Renal cortex interstitium (tissue), 11 donors: Measurements from ENCODE around the gene KIF25. TPM values are rescaled to one million over a fixed set of nuclear protein-coding genes. Genes with fewer than 3 reads are reported as not detected.
"Not testable (repeated sequence)": the region's sequence is repeated elsewhere in the genome, so short reads cannot be mapped to it uniquely, and the experiment has no call there.

Experiments
- DNase-seq, 11 donors: peaks; one replicate each; pipeline ENCODE4 v3.0.0-alpha.2; 2013; ENCODE audit warnings: low read depth in 9 of 11, low spot score in 4 of 11; ENCODE audit errors: extremely low read depth in 1 of 11
- polyA plus RNA-seq, 3 donors: library from polyadenylated mRNA; unstranded; fragments of 120-200 nt; gene quantifications; one replicate each; pipeline ENCODE4 v1.2.1, GENCODE V29; 2013; ENCODE audit not compliant: insufficient read length in 3 of 3

KIF25 gene
- polyA plus RNA-seq, 3 donors = 0.30 to 0.53 (median 0.44) TPM

- DNase-seq = no peak
Measured at GRCh38 chr6:167988945-167989841, 8.3 kb upstream of the KIF25 start.

DNA sequence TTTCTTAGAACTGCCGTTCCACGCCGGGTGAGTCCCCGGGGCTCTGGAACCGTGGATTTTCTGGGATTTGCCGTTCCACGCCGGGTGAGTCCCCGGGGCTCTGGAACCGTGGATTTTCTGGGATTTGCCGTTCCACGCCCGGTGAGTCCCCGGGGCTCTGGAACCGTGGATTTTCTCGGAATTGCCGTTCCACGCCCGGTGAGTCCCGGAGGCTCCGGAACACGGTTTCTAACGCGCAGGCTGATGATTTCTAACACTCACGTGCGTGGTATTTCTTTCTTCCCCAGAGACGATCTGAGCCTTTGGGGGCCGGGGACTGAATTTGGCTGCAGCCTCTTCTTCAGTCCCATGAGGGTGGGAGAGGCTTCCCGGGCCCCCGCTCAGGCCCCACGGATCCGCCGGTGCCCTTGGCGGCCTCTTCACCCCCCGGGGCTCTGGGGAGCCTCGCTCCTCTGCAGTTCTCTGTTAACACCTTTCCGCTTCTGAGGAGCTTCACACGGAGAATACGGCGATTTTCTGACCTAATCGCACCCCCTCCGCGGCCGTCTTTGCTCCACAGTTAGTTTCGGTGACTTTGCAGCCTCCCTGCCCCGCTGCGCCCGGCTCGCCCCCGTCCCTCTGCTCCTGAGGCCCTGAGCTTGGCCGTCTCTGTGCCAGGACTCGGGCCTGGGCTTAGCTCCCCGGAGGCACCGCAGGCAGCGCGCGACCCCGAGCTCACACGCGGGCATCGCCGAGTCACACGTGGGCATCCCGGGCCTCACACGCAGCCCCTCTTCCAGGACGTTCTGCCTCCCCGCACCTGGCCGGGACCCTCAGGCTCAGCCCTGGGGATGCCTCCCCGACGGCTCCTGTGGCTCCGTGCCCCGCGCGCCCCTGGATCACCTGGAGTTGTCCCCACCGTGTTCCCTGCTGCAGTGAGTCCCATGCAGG, 7.2 kb upstream of the KIF25 start:
- no peak for DNase-seq

- no peak for DNase-seq
Measured at GRCh38 chr6:167993169-167993568, 4.3 kb upstream of the KIF25 start.

DNA sequence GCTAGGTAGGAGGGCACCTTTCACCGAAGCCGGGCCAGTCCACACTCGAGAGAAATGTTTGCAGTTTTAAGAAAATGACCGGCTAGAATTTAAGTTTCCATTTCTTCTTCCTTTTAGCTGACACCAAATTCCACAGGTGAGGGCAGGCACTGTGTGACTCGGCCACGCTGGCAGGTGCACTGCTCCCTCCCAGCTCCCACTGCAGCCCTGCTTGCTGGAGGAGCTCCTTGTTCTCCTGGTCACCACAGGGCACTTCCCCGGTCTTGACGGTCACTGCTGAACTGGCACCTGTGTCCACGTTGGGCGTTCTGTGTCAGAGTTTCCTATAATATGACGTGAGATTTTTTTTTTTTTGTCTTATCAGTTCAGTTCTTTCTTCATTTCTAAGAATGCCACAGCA, 3.6 kb upstream of the KIF25 start:
- no peak for DNase-seq

GRCh38 chr6:167995302-167995701, 2.2 kb upstream of the KIF25 start:
- DNase-seq = no peak

DNA sequence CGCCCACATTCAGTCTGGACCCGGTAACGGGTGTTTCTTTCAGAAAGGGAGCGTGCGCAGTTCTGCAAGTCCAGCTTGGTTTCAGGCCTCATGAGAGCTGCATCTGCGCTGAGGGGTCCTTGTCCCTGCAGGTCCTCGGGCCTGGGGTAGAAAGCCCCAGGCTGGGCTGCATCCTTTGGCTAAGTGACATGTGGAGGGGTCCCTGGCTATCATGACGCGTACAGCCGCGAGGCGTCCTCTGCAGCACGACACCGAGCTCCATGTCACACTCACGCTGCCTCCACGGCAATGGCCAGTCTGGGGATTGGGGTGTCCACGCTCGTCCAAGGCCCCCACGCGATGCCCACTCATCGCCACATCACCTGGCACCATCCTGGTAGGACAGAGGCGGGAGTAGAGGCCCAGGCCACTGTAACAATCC, 1.7 kb upstream of the KIF25 start:
- no peak for DNase-seq

GRCh38 chr6:167996424-167997199, 859 bp upstream of the KIF25 start:
- no peak for DNase-seq

GRCh38 chr6:167998215-167998614, 744 bp downstream of the KIF25 start:
- no peak for DNase-seq

- DNase-seq = no peak
Measured at GRCh38 chr6:168000198-168001028, 2.9 kb downstream of the KIF25 start.

DNA sequence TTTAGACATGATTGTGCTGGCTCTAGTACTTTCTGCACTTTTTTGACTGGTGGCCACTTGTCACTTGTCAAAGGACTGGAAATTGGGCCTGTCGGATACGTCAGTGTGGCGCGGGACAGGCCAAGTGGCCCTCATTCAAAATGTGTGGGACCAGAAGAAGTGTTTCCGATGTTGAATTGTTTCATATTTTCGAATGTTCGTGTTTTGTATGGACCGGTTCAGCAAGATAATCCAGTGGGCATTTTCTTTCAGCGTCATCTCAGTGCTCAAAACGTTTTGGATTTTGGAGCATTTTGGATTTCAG, 3.5 kb downstream of the KIF25 start:
- DNase-seq = no peak

DNA sequence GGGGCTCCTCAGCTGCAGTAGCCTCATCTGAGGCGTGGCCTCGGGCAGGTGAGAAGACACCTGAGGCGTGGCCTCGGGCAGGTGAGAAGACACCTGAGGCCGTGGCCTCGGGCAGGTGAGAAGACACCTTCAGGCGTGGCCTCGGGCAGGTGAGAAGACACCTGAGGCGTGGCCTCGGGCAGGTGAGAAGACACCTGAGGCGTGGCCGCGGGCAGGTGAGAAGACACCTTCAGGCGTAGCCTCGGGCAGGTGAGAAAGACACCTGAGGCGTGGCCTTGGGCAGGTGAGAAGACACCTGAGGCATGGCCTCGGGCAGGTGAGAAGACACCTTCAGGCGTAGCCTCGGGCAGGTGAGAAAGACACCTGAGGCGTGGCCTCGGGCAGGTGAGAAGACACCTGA, 4.0 kb downstream of the KIF25 start:
- not testable (repeated sequence) for DNase-seq

DNA sequence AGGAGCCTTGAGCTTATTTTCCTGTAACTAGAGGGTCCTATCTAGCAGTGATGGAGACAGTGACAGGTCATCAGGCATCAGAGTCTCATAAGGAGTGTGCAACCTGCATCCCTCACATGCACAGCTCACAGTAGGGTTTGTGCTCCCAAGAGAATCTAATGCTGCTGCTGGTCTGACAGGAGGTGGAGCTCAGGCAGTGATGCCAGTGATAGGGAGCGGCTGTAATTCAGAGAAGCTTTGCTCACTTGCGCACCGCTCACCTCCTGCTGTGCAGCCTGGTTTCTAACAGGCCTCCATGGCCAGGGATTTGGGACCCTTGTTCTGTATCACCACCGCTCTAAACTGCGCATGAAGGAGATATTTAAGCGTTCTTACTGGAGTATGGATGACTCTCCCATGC, 5.3 kb downstream of the KIF25 start:
- DNase-seq = no peak

DNA sequence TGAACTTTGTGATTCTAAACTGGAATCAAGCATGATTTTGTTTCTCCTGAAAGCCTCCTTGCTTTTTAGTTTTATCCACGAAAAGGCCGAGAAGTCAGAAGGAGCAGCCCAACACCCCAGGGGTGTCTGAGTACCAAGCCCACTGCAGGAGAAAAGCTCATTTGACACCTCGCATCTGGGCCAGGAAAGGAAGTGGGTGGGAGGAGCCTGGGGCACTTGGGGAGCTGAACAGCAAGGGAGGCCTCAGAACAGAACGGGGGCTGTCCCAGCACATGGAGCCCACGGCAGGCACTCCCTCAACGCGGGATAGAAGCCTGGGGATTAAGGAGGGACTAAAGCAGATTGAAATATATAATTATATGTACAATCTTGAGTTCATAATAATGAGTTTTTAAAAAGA, 6.6 kb downstream of the KIF25 start:
- DNase-seq = no peak

DNA sequence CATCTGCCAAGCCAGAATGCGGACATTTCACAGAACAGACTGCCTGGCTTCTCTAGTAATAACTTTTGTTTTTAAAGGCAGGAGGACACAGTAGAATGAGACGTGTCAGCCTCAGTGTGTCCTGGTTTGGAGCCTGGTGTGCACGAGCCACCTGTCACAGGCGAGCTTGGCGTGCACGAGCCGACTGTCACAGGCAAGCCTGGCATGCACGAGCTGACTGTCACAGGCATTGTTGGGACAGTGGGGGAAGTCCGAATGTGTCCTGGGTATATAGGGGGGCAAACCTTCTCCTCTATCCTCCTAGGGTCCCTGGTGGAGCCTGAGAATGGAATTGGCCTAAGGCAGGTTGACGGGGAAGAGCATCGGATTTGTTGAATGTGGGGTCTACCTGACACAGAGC, 7.5 kb downstream of the KIF25 start:
- no peak for DNase-seq

GRCh38 chr6:168005796-168006195, 8.3 kb downstream of the KIF25 start:
- no peak for DNase-seq

GRCh38 chr6:168007592-168008338, 10.3 kb downstream of the KIF25 start:
- DNase-seq = no peak

DNA sequence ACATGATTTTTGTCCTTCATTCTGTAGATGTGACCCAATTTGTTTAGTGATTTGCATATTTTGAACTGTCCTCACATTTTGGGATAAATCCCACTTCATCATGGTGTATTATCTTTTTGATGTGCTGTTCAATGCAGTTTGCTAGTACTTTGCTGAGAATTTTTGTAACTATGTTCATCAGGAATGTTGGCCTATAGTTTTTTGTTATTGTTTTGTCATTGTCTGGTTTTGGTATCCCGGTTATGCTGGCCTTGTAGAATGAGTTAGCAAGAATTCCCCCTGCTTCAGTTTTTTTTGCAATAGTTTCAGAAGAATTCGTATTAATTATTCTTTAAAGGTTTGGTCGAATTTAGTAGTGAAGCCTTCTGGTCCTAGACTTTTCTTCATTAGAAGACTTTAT, 11.9 kb downstream of the KIF25 start:
- no peak for DNase-seq

DNA sequence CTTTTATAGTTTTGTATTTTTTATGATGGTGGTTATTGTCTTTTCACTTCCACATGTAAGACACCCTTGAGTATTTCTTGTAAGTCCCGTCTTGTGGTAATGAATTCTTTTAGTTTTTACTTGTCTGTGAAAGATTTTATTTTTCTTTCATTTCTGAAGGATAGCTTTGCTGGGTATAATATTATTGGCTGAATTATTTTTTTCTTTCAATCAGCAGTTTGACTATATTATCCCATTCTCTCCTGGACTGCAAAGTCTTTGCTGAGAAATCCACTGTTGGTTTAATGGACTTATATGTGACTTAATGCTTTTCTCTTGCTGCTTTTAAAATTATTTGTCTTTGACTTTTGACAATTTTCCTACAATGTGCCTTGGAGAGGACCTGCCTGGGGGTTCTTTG, 13.8 kb downstream of the KIF25 start:
- no peak for DNase-seq
